Embryonic facial prominence (tissue), 1 donor: ENCODE measurements around the gene TSPAN9.

Experiments
- DNase-seq: peaks from one replicate; pipeline ENCODE4 v3.0.0-alpha.2; 2016; ENCODE audit errors: extremely low spot score

Gene TSPAN9

GRCh38 chr12:3076730-3077571 lies at the start of gene TSPAN9:
TSPAN9 (plus strand) TSS chr12:3077379; CDS start chr12:3201194, 123,815 bp downstream.
- peak; percentile 43 for DNase-seq

- no peak for DNase-seq
These were observed 49.1 kb upstream of the TSPAN9 start for GRCh38 chr12:3028108-3028507.

GRCh38 chr12:3030821-3031429 lies 46.3 kb upstream of the TSPAN9 start:
- no peak for DNase-seq

- DNase-seq = no peak
These were observed 45.0 kb upstream of the TSPAN9 start for GRCh38 chr12:3032161-3032560.

- no peak for DNase-seq
These were observed 44.2 kb upstream of the TSPAN9 start for GRCh38 chr12:3032770-3033538.

GRCh38 chr12:3033539-3033867 lies 43.7 kb upstream of the TSPAN9 start:
- DNase-seq = no peak

- DNase-seq = no peak
These were observed 43.0 kb upstream of the TSPAN9 start for GRCh38 chr12:3034067-3034750.

- no peak for DNase-seq
These were observed 42.0 kb upstream of the TSPAN9 start for GRCh38 chr12:3035171-3035570.

GRCh38 chr12:3035815-3036702 lies 41.1 kb upstream of the TSPAN9 start:
- DNase-seq = no peak

- DNase-seq = no peak
These were observed 40.1 kb upstream of the TSPAN9 start for GRCh38 chr12:3036901-3037600.

GRCh38 chr12:3038166-3038565 lies 39.0 kb upstream of the TSPAN9 start:
- no peak for DNase-seq

GRCh38 chr12:3038926-3039510 lies 38.2 kb upstream of the TSPAN9 start:
- DNase-seq = no peak

- DNase-seq = no peak
These were observed 37.0 kb upstream of the TSPAN9 start for GRCh38 chr12:3040026-3040656.

GRCh38 chr12:3040663-3041544 lies 36.3 kb upstream of the TSPAN9 start:
- DNase-seq = no peak

GRCh38 chr12:3041558-3042164 lies 35.5 kb upstream of the TSPAN9 start:
- no peak for DNase-seq

- DNase-seq = no peak
These were observed 34.8 kb upstream of the TSPAN9 start for GRCh38 chr12:3042394-3042793.

GRCh38 chr12:3042826-3043225 lies 34.4 kb upstream of the TSPAN9 start:
- no peak for DNase-seq

- no peak for DNase-seq
These were observed 33.8 kb upstream of the TSPAN9 start for GRCh38 chr12:3043406-3043805.
